ENCODE results near the gene PTPRT.

GRCh38 chr20:42979720-42980119 lies 210.0 kb downstream of the PTPRT start:
- TF ChIP-seq, protein P1, sequence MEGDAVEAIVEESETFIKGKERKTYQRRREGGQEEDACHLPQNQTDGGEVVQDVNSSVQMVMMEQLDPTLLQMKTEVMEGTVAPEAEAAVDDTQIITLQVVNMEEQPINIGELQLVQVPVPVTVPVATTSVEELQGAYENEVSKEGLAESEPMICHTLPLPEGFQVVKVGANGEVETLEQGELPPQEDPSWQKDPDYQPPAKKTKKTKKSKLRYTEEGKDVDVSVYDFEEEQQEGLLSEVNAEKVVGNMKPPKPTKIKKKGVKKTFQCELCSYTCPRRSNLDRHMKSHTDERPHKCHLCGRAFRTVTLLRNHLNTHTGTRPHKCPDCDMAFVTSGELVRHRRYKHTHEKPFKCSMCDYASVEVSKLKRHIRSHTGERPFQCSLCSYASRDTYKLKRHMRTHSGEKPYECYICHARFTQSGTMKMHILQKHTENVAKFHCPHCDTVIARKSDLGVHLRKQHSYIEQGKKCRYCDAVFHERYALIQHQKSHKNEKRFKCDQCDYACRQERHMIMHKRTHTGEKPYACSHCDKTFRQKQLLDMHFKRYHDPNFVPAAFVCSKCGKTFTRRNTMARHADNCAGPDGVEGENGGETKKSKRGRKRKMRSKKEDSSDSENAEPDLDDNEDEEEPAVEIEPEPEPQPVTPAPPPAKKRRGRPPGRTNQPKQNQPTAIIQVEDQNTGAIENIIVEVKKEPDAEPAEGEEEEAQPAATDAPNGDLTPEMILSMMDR (conservative IDR thresholded peaks at IDR 0.05; ENCODE audit: low read depth, low read length) = no peak
- TF ChIP-seq EZH2 (IDR thresholded peaks at IDR 0.05; ENCODE audit: borderline replicate concordance, low read depth, low read length, poor library complexity, severe bottlenecking) = no peak
